GM18868 (cell line): Measurements from ENCODE around the gene C1R.
"Not testable (repeated sequence)": the region's sequence is repeated elsewhere in the genome, so short reads cannot be mapped to it uniquely, and the experiment has no call there.

ENCODE experiments used
- ATAC-seq: cut with Tn5 transposase; IDR thresholded peaks from one replicate; pipeline ENCODE4 v1.9.1; 2021; ENCODE audit warnings: mild to moderate bottlenecking, moderate library complexity; ENCODE audit not compliant: unreplicated experiment

Gene C1R

DNA sequence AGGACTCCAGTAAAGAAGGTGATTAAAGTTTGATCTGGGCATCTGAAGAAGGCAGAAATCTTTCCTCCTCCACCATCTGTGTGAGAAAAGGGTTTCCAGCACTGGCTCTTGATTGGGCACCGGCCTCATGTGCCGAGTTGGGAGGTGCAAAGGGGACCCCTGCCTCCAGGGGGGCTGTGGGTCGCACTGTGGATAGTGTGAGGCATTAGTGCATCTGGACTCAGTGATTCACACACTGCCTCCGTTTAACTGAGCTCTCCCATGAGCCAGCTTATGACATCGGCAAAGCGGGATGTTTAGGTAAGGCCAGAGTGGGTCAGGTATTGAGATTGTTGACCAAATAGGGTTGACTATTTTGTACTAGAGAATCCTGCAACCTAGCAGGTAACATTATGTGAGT, 22.9 kb downstream of the C1R start:
- ATAC-seq = no peak

DNA sequence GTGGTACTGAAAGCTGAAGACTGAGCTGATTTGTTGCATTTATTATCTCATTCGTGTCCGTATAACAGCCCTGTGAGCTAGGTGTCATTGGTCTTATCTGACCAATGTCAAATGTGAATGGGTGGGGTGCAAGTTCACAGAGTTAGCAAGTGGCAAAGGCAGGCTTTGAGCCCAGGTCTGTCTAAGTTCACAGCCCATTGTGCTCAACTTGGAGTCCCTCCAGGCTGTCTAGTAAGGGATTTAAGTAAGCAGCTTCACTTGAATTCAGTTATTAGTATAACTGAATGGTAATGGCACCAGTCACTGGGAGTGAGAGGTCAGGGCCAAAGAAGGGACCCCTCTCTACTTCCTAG, 23.3 kb downstream of the C1R start:
- no peak for ATAC-seq

DNA sequence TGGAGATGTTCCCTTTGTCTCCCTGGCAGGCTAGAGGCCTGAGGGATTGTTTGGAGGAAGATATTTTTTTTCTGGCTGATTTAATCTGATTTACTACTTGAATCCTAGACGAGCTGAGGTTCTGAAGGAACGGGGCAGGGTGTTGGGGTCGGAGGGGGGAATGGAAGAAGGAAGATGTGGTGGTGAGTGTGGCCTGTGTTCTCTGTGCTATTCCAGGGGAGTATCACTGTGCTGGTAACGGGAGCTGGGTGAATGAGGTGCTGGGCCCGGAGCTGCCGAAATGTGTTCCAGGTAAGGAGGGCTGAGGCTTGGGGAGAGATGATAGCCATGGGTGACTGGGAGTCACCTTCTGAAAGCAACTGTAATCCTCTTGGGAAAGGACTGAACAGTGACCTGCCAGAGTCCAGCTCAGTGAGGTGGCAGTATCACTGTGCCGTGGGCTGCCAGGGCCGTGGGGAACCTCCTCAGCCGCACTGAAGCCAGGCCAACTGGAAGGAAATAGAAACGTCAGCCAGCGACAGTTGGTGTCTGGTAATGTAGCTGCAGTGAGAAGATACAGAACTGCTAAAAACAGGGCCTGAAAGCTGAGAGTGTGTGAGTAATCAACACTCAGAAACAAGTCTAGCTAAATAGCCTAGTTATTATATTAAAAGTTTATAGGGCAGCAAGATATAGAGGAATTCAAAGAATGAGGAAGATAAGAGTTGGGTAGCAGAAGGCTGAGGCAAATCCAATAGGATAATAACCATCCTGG, 23.8 kb downstream of the C1R start:
- no peak for ATAC-seq

DNA sequence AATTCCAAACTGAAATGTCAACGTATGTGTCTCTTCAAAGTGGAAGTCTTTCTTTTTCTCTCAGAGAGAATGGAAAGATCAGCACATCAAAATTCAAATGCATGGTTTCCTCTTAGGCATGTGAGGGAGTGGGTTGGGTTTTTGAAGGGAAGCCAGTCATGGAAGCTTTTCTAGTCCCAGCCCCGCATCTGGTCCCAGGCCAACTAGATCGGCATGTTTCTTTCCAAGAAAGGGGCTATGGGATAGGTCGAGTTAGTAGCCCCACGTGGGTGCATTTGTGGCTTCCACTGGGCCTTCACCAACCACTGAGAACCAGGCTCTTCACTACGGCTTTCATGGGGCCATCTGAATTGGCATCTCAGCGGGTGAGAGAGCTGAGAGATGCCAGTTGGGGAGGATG, 25.1 kb downstream of the C1R start:
- no peak for ATAC-seq

DNA sequence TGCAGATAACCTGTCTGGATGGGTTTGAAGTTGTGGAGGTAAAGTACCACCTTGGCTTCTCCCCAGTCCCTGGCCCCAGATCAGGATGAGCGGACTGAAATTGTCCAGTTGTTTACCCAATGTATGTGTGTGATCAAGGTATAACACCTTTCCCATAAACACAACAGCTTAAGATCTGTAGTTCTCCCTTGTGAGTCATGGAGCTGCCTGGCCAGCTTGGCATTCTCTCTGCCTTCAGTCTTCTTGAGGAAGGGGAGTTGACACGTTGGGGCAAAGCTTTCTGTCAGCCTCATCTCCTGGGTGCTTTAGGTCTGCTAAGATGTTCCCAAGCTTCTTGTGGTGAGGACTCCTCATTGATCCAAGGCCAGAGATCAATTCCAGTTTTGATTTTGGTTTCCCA, 25.6 kb downstream of the C1R start:
- ATAC-seq = no peak

DNA sequence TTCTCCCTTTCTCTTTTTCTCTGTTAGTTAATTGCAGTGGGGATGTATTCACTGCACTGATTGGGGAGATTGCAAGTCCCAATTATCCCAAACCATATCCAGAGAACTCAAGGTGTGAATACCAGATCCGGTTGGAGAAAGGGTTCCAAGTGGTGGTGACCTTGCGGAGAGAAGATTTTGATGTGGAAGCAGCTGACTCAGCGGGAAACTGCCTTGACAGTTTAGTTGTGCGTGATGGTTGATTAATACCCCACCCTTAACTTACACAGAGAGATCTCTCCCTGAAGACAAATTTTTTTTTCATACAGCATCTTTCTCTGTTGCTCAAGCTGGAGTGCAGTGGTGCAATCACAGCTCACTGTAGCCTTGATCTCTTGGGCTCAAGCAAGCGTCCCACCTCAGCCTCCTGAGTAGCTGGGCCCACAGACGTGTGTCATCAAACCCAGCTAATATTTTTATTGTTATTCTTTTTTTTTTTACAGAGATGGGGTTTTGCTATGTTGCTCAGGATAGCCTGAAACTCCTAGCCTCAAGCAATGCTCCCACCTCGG, 27.1 kb downstream of the C1R start:
- ATAC-seq = no peak

DNA sequence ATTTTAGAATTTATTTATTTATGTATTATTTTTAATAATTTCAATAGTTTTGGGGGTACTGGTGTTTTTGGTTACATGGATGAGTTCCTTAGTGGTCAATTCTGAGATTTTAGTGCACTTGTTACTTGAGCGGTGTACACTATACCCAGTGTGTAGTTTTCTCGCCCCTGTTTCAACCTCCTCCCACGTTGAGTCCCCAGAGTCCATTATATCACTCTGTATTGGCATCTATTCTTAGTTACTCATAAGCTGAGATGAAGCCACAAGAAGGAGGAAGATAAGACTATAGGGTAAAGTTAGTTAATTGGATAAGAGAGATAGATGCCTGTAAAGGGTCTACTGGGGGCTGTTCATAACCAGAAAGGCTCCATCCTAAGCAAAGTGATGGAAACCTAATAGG, 27.7 kb downstream of the C1R start:
- ATAC-seq = no peak

DNA sequence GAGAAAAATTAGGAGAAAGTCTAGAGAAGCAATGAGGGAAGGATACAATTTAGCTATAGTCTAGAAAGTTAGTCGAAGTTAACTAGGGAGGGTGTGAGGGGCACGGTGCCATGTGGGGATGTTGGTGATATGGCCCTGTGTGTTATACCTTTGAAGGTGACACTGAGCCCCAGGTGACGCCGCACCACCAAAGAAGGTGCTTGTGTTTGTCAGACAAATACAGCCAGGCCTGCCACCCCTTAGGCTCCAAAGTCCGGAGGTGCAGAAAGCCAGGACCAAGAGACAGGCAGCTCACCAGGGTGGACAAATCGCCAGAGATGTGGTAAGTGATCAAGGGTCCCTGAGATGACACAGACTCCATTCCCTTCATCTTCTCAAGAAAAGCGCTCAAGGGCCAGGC, 30.6 kb downstream of the C1R start:
- ATAC-seq = no peak

DNA sequence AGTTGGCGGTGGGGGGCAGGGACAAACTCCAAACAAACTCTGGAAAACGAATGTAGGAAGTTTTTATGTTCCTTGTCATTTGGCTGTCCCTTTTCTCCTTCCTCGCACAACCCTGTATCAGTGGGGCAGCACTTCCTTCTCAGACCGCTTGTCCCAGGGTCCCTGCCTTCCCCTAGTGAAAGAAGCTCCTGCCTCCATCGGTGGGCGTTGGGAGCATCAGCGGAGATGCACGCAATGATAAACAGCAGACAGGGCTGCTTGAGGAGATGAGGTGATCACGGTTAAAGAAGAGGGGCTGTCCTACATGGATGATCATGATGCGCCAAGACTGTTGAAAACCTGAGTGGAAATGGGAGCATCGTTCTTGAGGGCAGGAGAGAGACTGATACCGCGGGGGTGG, 31.1 kb downstream of the C1R start:
- no peak for ATAC-seq

DNA sequence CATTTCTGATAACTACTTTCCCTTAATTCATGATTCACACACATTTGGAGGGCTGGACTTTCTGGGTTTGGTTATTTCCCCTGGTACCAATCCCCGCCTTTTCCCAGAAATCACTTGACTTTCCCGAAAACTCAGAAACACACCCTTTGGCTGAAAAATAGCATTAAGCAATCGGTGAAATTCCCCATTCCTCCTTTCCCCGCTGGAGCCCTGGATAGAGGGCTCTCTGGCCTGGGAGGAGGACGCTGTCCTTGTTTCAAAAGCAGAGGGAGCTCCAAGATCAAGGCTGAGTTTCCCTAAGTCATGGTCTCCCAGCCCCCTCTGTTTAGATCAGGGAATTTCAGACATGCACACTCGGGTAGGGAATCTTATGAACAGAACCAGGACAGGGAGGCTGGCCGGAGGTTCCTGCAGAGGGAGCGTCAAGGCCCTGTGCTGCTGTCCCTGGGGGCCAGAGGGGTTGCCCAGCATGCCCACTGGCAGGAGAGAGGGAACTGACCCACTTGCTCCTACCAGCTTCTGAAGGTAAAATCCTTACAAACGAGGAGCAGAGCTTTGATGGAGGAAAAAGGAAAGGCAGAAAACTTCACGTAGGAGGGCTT, 31.8 kb downstream of the C1R start, which contains the start of gene C1S:
Gene C1S (plus strand): TSS at position 366 of the 602 bp plus-strand sequence. CDS start 1,195 bp downstream, outside the sequence.
- no peak for ATAC-seq

DNA sequence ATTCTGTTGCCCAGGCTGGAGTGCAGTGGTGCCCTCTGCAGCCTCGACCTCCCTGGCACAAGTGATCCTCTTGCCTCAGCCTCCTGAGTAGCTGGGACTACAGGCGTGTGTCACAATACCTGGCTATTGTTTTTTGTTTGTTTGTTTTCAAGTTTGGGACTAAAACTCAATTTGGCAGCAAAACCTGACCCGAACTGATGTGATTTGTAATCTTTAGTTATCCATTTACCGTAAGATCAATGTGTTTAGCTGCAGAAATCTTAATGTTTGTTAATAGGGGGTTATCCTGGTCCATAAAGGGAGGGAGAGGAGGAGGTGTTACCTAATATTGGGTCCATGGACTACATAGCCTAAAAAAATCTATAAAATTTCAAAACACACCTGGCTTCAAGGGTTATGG, 32.5 kb downstream of the C1R start:
- no peak for ATAC-seq

DNA sequence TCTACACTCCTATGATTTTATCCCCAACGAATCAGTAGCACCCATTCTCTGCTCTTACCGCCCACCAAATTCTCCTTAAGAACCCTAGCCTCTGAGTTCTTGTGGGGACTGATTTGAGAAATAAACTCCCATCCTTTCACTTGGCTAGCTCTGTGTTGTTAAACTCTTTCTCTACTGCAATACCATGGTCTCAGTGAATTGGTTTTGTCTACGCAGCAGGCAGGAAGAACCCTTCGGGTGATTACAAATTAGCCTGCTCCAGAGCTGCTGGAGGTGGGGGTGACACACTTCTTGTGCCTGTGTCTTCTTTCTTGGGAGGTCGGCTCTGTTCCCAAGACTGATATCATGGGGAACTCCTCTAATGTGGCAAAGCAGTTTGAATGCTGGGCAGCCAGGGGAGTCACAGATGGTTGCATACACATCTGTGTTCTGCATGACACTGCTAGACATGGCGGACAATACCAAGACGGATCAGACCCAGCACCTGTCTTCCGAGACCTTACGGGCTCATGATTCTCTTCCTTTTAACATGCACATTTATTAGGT, 33.3 kb downstream of the C1R start:
- no peak for ATAC-seq

DNA sequence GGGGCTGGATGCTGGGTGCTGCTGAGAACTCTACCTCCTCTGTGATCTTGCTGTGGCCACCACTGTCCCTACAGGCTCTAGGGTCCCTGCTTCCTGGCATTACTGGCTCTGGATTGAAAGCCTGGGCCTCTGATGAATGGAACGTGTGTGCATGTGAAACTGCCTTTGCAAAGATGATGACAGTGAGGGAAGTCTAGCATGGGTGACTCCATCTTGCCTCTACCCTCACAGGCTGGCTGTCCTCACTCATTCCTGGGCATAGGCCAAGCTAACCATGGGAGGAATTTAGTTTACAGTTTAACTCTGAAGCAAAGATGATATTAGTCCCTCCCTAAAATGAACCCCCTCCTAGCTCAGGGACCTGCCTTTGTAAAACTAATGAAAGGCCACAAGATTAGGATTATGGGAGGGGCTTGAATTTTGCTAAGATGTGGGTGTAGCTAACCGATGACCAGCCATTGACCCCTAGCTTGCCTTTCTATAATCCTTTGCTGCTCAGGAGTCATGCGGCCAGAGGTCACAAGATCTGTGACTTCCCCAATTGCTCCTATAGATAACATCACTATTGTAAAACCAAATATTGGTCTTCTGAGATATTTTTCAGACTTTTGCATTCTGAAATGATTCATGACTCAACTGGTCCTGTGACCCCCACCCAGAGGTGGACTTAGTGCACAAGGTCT, 33.9 kb downstream of the C1R start:
- ATAC-seq = no peak

DNA sequence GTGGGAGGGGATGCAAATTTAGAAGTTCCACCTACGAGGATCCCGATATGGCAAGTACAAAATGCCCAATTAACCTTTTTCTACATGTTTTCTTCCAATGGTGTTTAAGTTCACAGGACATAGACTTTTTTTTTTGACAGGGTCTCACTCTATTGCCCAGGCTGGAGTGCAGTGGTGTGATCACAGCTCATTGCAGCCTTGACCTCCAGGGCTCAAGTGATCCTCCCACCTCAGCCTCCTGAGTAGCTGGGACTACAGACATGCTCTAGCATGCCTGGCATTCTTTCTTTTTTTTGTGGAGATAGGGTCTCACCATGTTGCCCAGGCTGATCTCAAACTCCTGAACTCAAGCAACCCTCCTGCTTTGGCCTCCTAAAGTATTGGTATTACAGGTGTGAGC, 36.5 kb downstream of the C1R start:
- ATAC-seq = not testable (repeated sequence)

DNA sequence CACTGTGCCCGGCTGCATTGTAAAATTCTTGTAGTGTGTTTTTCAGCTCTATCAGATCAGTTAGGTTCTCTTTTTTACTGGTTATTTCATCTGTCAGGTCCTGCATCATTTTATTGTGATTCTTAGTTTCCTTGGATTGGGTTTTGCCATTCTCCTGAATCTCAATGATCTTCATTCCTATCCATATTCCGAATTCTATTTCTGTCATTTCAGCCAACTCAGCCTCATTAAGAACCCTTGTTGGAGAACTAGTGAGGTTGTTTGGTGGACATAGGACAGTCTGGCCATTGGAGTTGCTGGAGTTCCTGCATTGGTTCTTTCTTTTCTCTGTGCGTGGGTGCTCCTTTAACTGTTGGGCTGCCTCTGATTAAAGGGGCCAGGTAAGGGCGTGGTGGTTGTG, 37.3 kb downstream of the C1R start:
- ATAC-seq = no peak

DNA sequence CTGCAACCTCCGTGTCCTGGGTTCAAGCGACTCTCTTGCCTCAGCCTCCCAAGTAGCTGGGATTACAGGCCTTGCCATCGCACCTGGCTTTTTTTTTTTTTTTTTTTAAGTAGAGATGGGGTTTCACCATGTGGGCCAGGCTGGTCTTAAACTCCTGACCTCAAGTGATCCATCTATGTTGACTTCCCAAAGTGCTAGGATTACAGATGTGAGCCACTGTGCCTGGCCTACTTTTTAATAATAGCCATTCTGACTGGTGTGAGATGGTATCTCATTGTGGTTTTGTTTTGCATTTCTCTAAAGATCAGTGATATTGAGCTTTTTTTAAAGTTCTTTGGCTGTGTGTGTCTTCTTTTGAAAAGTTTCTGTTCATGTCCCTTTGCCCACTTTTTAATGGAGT, 42.3 kb downstream of the C1R start:
- not testable (repeated sequence) for ATAC-seq

DNA sequence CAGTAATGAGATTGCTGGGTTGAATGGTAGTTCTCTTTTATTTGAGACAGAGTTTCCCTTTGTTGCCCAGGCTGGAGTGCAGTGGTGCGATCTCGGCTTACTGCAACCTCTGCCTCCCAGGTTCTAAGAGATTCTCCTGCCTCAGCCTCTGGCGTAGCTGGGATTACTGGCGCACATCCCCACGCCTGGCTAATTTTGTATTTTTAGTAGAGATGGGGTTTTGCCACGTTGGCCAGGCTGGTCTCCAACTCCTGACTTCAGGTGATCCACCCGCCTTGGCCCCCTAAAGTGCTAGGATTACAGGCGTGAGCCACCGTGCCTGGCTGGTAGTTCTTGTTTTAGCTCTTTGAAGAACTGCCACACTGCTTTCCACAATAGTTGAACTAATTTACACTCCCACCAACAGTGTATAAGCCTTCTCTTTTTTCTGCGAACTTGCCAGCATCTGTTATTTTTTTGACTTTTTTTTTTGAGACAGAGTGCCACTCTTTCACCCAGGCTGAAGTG, 42.7 kb downstream of the C1R start:
- not testable (repeated sequence) for ATAC-seq

DNA sequence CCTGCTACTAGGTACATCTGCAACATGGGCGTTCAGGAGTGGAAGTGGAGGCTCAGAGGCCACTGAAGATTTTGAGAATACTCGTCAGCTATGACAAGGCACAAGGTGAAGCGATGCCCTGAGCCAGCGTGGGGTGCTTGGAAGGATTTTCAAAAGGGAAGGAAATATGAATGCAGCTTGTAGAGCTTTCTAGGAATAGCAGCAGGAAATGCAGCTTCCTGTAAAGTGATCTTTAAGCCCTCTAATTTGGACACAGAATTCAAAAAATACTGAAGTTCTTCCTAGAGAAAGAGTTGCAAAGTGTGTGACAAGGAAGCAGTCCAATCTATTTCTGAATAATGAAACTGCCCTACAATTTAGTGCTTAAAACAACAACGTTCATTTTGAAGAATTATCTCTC, 44.9 kb downstream of the C1R start:
- no peak for ATAC-seq

DNA sequence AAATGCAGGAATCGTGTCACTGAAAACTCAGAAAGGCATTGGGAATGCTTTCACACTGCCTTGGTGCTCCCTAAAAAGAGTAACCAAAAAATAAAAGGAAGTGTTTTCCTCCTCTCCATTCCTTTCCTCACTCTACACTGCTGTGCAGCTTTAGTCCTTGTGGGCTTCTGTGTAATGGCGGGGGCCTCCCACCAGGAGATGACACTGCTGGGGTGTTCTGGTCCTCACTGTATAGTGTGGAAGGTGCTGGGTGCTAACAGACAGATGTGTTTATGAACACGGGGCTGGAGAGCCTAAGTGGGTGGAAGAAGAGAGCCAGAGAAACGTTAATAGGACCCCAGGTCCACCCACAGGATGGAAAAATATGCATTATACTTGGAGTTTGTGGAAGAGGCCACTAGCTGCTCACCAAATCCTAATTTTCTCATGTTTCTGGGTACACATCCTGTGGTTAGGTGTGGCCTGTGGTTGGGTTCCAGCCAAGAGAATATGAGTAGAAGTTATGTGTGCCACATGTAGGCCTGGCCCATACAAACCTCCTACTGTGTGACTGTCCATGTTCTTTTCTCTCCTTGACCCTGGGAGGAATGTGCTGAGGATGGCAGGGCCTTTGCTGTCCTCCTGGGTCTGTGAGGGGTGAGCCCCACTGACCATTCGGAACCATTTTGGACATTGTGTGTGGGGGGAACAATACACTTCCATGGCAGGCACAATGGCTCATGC, 45.7 kb downstream of the C1R start:
- no peak for ATAC-seq

DNA sequence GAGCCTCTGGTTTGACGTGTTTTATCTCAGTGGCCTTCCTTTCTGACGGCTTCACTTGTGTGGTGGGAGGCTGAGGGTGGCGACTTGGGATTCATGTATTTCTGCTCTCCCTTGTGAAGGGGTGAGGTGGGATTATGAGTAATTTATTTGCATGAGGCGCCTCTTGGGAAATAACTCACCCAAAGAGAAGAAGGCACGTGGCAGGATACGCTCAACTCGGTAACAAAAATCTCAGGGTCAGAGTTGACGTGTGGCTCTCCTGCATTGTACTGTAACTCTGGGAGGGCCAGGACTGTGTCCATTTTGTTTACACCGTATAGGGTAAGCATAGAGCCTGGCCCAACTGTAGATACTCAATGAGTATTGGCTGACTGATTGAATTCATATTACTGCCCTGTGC, 46.3 kb downstream of the C1R start:
- ATAC-seq = no peak

DNA sequence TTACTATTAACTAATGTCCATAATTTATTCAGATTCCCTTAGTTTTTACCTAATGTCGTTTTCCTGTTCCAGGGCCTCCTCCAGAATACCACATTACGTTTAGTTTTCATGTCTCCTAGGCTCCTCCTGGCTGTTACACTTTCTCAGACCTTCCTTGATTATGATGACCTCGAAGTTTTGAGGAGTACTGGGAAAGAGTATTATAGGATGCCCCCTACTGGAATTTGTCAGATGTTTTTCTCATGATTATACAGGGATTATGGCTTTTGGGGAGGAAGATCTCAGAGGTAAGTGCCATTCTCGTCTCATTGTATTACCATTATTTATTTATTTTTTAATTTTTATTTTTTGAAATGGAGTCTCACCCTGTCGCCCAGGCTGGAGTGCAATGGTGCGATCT, 49.4 kb downstream of the C1R start:
- no peak for ATAC-seq
